Epithelial cell of esophagus (primary cell): ENCODE data around the gene CABYR.

Experiments
- DNase-seq: peaks from one replicate; pipeline ENCODE4 v3.0.0; 2010; ENCODE audit warnings: low read depth
- H3K4me3 ChIP-seq: 2 replicates; pipeline ENCODE4 v1.5.1; 2011; ENCODE audit warnings: mild to moderate bottlenecking, low read length, control low read depth
- CTCF ChIP-seq: IDR thresholded peaks from 2 replicates; pipeline ENCODE4 v1.5.1; 2011; ENCODE audit warnings: low read depth, mild to moderate bottlenecking, low read length, control low read depth, inconsistent platforms; ENCODE audit not compliant: insufficient read depth; ENCODE audit errors: missing control alignments

The CABYR gene

GRCh38 chr18:24197412-24197811 lies 58.5 kb downstream of the CABYR start:
- no peak for TF ChIP-seq CTCF
- H3K4me3 ChIP-seq: no peak overlapping the region
- no peak for DNase-seq

GRCh38 chr18:24198461-24198860 lies 59.6 kb downstream of the CABYR start:
- TF ChIP-seq CTCF: no peak
- no peak overlapping the region for H3K4me3 ChIP-seq
- no peak for DNase-seq

- no peak for DNase-seq
- no peak overlapping the region for H3K4me3 ChIP-seq
- no peak for TF ChIP-seq CTCF
Measured at GRCh38 chr18:24199372-24199962, 60.6 kb downstream of the CABYR start.

- no peak for TF ChIP-seq CTCF
- no peak for DNase-seq
- H3K4me3 ChIP-seq: no peak overlapping the region
Measured at GRCh38 chr18:24200494-24201290, 61.8 kb downstream of the CABYR start.

- no peak for DNase-seq
- TF ChIP-seq CTCF: no peak
- no peak overlapping the region for H3K4me3 ChIP-seq
Measured at GRCh38 chr18:24201699-24202687, 63.1 kb downstream of the CABYR start.

GRCh38 chr18:24204904-24205303 lies 66.0 kb downstream of the CABYR start:
- TF ChIP-seq CTCF: no peak
- no peak for DNase-seq
- no peak overlapping the region for H3K4me3 ChIP-seq
